Measurements from ENCODE around the gene VEGFA. TPM values are rescaled to one million over a fixed set of nuclear protein-coding genes. Genes with fewer than 3 reads are reported as not detected.

Gene VEGFA
- total RNA-seq, 2 experiments from 2014 or later, result 93.7 to 104 TPM

DNA sequence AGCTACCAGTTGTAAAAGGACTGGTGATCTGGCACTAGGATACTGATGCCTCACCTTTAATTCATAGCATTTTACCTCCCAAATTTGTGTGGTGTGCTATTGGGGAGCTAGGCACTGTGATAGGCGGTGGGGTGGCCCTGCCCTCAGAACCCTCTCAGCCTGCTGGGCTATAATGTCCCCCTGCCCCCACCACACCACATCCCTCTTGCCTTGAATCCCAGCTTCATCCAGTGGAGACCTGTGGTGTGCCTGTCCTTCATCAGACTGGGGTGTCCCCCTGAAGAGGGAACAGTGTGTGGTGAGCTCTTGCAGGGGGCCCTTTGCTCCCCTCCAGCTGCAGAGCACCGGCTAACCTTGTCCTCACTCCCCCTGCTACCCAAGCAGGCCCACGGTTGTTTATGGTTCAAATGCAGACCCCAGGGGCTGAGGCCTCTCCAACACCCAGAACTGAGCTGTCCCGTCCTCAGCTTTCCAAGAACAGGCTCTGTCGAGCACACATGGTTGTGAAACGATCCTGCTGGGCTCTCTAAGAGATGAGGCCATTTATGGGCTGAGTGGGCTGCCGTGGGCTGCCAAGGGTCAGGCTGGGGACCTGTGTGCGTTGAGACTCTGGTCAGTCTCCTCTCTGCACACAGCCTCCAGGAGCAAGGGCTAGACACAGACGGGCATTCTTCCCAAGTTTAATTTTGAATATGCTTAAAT is 26.9 kb upstream of the VEGFA start:
- ChIA-PET POLR2A (interaction anchor here (1.3 to 1.6 kb wide), 2 partner anchors 10 to 27 kb away, joined by 4 read pairs; partner anchors contain the start of gene VEGFA), CTCF (interaction anchor here (1.3 to 1.6 kb wide), 2 partner anchors 26 to 353 kb away, joined by 3 to 5 read pairs; partner anchors contain the start of gene VEGFA)
- H3K36me3 Mint-ChIP-seq (ENCODE audit: low read depth), result no peaks in the 10 kb centered on the region
- intact Hi-C loops (cut with micrococcal nuclease), result no loop called here
- no peak overlapping the region for H3K27ac Mint-ChIP-seq
- ATAC-seq (no peak), DNase-seq (no peak)
- no peaks in the 10 kb centered on the region for H3K9me3 Mint-ChIP-seq
- H3K4me1 Mint-ChIP-seq (ENCODE audit: low read depth), result no peaks in the 10 kb centered on the region
- H3K27me3 Mint-ChIP-seq, result peaks cover 4% of the 10 kb centered on the region
- no peak overlapping the region for H3K4me3 Mint-ChIP-seq
- TF ChIP-seq, protein P1, sequence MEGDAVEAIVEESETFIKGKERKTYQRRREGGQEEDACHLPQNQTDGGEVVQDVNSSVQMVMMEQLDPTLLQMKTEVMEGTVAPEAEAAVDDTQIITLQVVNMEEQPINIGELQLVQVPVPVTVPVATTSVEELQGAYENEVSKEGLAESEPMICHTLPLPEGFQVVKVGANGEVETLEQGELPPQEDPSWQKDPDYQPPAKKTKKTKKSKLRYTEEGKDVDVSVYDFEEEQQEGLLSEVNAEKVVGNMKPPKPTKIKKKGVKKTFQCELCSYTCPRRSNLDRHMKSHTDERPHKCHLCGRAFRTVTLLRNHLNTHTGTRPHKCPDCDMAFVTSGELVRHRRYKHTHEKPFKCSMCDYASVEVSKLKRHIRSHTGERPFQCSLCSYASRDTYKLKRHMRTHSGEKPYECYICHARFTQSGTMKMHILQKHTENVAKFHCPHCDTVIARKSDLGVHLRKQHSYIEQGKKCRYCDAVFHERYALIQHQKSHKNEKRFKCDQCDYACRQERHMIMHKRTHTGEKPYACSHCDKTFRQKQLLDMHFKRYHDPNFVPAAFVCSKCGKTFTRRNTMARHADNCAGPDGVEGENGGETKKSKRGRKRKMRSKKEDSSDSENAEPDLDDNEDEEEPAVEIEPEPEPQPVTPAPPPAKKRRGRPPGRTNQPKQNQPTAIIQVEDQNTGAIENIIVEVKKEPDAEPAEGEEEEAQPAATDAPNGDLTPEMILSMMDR (IDR thresholded peaks at IDR 0.05), result no peak

DNA sequence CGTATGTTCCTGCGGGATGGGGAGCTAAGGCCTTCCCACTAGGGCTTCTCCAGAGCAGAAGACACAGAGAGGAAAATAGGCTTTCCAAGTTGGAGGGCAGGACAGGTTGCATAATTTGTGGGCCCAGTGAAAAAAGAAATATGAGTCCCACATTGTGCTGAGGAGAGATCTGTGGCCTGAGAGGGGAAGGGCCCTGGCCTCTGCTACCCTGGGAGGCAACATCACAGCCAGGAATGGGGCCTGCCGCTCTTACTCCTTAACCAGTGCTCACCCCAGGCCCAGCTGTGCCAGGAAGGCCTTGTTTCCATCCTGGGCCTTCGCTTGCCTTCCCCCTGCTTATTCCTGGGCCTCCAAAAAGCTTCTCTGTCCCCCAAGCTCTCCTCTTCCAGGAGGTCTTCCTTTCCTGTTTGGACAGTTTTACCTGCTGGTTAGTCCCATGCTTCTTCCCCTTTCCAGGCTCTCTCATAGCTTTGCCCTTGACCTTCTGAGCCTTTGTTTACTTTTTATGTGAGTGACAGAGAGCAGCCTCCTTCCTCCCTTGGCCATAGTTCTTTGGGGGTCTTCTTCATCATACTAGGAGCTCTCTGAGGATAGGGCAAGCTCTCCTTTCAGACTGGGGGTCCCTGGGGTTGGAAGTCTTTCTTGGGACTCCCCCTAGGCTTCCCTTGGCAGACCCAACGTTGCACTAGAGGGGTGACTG is 26.2 kb upstream of the VEGFA start:
- intact Hi-C loops (cut with micrococcal nuclease), result no loop called here
- peaks cover 4% of the 10 kb centered on the region for H3K27me3 Mint-ChIP-seq
- H3K36me3 Mint-ChIP-seq (ENCODE audit: low read depth), result no peaks in the 10 kb centered on the region
- ChIA-PET POLR2A (interaction anchor here (1.0 to 1.6 kb wide), 3 partner anchors 9 to 27 kb away, joined by 3 to 4 read pairs (median 4); partner anchors contain the start of gene VEGFA), CTCF (interaction anchor here (1.5 to 1.6 kb wide), 2 partner anchors 26 to 335 kb away, joined by 4 to 5 read pairs; partner anchors contain the start of gene VEGFA)
- no peak overlapping the region for H3K27ac Mint-ChIP-seq
- ATAC-seq (no peak), DNase-seq (no peak)
- H3K4me1 Mint-ChIP-seq (ENCODE audit: low read depth), result no peaks in the 10 kb centered on the region
- no peak overlapping the region for H3K4me3 Mint-ChIP-seq
- H3K9me3 Mint-ChIP-seq, result no peaks in the 10 kb centered on the region
- TF ChIP-seq, protein P1 (IDR thresholded peaks at IDR 0.05), result no peak

DNA sequence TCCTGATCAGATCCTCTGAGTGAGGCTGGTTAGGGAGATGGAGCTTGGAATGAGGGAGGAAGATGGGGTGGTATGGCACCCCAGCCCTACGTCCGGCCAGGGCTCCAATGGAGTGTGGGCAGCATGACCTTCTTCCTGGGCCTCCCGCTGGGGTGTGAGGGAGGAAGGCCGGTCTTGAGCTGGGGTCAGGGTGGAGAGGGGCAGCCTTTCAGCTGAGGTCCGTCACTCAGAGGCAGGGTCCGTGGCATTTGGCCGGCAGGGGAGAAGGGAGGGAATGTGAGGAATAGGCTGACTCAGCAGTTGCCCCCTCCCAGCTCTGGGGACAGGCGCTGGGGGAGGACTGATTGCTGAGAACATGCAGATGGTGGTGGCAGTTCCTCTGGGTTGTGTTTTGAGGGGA is 25.5 kb upstream of the VEGFA start:
- H3K36me3 Mint-ChIP-seq (ENCODE audit: low read depth), result no peaks in the 10 kb centered on the region
- ATAC-seq, result no peak
- DNase-seq, result no peak
- intact Hi-C loops (cut with micrococcal nuclease), result no loop called here
- TF ChIP-seq, protein P1 (IDR thresholded peaks at IDR 0.05), result no peak
- no peak overlapping the region for H3K4me3 Mint-ChIP-seq
- no peak overlapping the region for H3K27ac Mint-ChIP-seq
- H3K9me3 Mint-ChIP-seq, result no peaks in the 10 kb centered on the region
- H3K27me3 Mint-ChIP-seq, result peaks cover 4% of the 10 kb centered on the region
- CTCF ChIA-PET, result interaction anchor here (0.7 to 1.5 kb wide), 3 partner anchors 9 to 334 kb away, joined by 3 to 4 read pairs (median 4); no protein-coding TSS in a partner anchor
- POLR2A ChIA-PET, result interaction anchor here (1.0 to 1.6 kb wide), 2 partner anchors 20 to 26 kb away, joined by 3 to 4 read pairs; partner anchors contain the start of gene VEGFA
- H3K4me1 Mint-ChIP-seq (ENCODE audit: low read depth), result no peaks in the 10 kb centered on the region

DNA sequence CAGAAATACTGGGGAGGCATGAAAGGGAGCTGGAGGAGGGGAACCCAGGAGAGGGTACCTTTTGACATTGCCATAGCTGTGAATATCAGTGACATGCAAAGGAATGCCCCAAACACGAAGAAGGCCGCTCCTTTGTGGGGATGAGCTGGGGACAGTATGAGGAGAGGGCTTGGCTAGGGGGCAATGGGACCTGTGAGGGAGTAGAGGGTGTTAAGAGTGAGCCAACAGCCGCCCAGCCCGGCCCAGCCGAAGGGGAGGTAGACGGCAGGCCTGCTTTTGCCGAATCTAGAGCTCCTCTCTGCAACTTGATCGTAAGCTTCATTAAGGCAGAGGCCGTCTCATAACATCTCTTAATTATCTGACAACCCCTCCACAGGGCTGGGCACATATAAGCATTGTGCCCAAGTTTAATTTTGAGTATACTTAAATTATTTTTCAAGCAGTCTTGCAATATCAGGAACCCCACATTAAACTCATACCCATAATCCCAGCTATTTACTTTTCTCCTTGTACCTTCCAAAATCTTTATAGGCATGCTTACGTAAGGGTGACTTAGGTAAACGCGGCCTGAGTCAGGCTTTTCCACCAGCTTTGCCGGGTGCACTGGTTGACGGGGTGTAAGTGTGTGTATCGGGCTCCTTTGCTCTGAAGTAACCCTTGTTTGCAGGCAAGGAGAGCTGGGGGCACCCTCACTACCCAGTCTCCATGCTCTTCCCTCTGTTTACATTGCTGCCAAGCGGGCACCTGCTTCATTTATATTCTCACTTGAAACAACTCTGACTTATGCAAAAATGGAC is 24.9 kb upstream of the VEGFA start:
- intact Hi-C loops (cut with micrococcal nuclease), result no loop called here
- ChIA-PET CTCF (interaction anchor here (0.7 to 2.0 kb wide), 9 partner anchors 9 to 334 kb away, joined by 3 to 7 read pairs (median 4); partner anchors contain the start of gene VEGFA), POLR2A (interaction anchor here (0.7 to 1.0 kb wide), 3 partner anchors 11 to 77 kb away, joined by 3 to 4 read pairs (median 3); no protein-coding TSS in a partner anchor)
- no peak for DNase-seq
- Mint-ChIP-seq H3K4me3 (no peak overlapping the region), H3K9me3 (no peaks in the 10 kb centered on the region), H3K27me3 (peaks cover 4% of the 10 kb centered on the region), H3K27ac (no peak overlapping the region), H3K36me3 (ENCODE audit: low read depth) (no peaks in the 10 kb centered on the region), H3K4me1 (ENCODE audit: low read depth) (no peaks in the 10 kb centered on the region)
- TF ChIP-seq, protein P1 (IDR thresholded peaks at IDR 0.05), result no peak
- no peak for ATAC-seq
